Measurements from ENCODE around the gene CCDC136. TPM values are rescaled to one million over a fixed set of nuclear protein-coding genes. Genes with fewer than 3 reads are reported as not detected.
A peak's percentile ranks its signal among the peaks of the same experiment; 100 is the strongest.

CCDC136 gene
- total RNA-seq, 1 donor: 7.2 TPM

GRCh38 chr7:128759242-128759641, 32.5 kb upstream of the CCDC136 start:
- H3K36me3 ChIP-seq (ENCODE audit: insufficient read depth, low read length): peaks cover 93% of the 10 kb centered on the region
- H3K4me2 ChIP-seq (ENCODE audit: insufficient read depth, low read length): no peak overlapping the region
- H3K9me3 ChIP-seq (ENCODE audit: low read depth, low read length): no peaks in the 10 kb centered on the region
- H3K27ac ChIP-seq (ENCODE audit: low read depth, low read length): peak overlapping the region; percentile 50
- H3K79me2 ChIP-seq (ENCODE audit: insufficient read depth, low read length): peaks cover 79% of the 10 kb centered on the region
- DNase-seq (ENCODE audit: insufficient read length, low spot score, missing footprints): no peak
- TF ChIP-seq CTCF (IDR thresholded peaks at IDR 0.05; ENCODE audit: extremely low read depth, low read depth, low read length): no peak
- H3K4me3 ChIP-seq (ENCODE audit: insufficient read depth, low read length): no peak overlapping the region
- no peak overlapping the region for H2AFZ ChIP-seq (ENCODE audit: low read length)
- no peaks in the 10 kb centered on the region for H3K27me3 ChIP-seq (ENCODE audit: insufficient read depth, low read length)
- H4K20me1 ChIP-seq (ENCODE audit: insufficient read depth, low read length): peaks cover 73% of the 10 kb centered on the region
- H3K4me1 ChIP-seq (ENCODE audit: insufficient read depth, low read length): peaks cover 31% of the 10 kb centered on the region

- no peaks in the 10 kb centered on the region for H3K27me3 ChIP-seq (ENCODE audit: insufficient read depth, low read length)
- no peaks in the 10 kb centered on the region for H3K9me3 ChIP-seq (ENCODE audit: low read depth, low read length)
- H3K36me3 ChIP-seq (ENCODE audit: insufficient read depth, low read length): peaks cover 97% of the 10 kb centered on the region
- H3K79me2 ChIP-seq (ENCODE audit: insufficient read depth, low read length): peaks cover 77% of the 10 kb centered on the region
- no peak overlapping the region for H3K27ac ChIP-seq (ENCODE audit: low read depth, low read length)
- H2AFZ ChIP-seq (ENCODE audit: low read length): no peak overlapping the region
- H3K4me1 ChIP-seq (ENCODE audit: insufficient read depth, low read length): no peaks in the 10 kb centered on the region
- H3K4me2 ChIP-seq (ENCODE audit: insufficient read depth, low read length): no peak overlapping the region
- DNase-seq (ENCODE audit: insufficient read length, low spot score, missing footprints): no peak
- no peak for TF ChIP-seq CTCF (IDR thresholded peaks at IDR 0.05; ENCODE audit: extremely low read depth, low read depth, low read length)
- peaks cover 64% of the 10 kb centered on the region for H4K20me1 ChIP-seq (ENCODE audit: insufficient read depth, low read length)
- H3K4me3 ChIP-seq (ENCODE audit: insufficient read depth, low read length): no peak overlapping the region
These were observed 28.2 kb upstream of the CCDC136 start for GRCh38 chr7:128763541-128763940.

GRCh38 chr7:128767475-128768110, 24.2 kb upstream of the CCDC136 start:
- Histone ChIP-seq H3K4me2 (ENCODE audit: insufficient read depth, low read length) (no peak overlapping the region), H3K27ac (ENCODE audit: low read depth, low read length) (no peak overlapping the region), H3K27me3 (ENCODE audit: insufficient read depth, low read length) (no peaks in the 10 kb centered on the region), H3K9me3 (ENCODE audit: low read depth, low read length) (no peaks in the 10 kb centered on the region), H3K79me2 (ENCODE audit: insufficient read depth, low read length) (peaks cover 45% of the 10 kb centered on the region), H3K4me3 (ENCODE audit: insufficient read depth, low read length) (no peak overlapping the region), H3K36me3 (ENCODE audit: insufficient read depth, low read length) (peaks cover 95% of the 10 kb centered on the region), H4K20me1 (ENCODE audit: insufficient read depth, low read length) (peaks cover 66% of the 10 kb centered on the region), H2AFZ (ENCODE audit: low read length) (no peak overlapping the region), H3K4me1 (ENCODE audit: insufficient read depth, low read length) (no peaks in the 10 kb centered on the region)
- DNase-seq (ENCODE audit: insufficient read length, low spot score, missing footprints): no peak
- TF ChIP-seq CTCF (IDR thresholded peaks at IDR 0.05; ENCODE audit: extremely low read depth, low read depth, low read length): no peak

- TF ChIP-seq CTCF (IDR thresholded peaks at IDR 0.05; ENCODE audit: extremely low read depth, low read depth, low read length): no peak
- no peaks in the 10 kb centered on the region for H3K27me3 ChIP-seq (ENCODE audit: insufficient read depth, low read length)
- DNase-seq (ENCODE audit: insufficient read length, low spot score, missing footprints): no peak
- H3K4me1 ChIP-seq (ENCODE audit: insufficient read depth, low read length): no peaks in the 10 kb centered on the region
- H3K27ac ChIP-seq (ENCODE audit: low read depth, low read length): peak overlapping the region; percentile 26
- H3K9me3 ChIP-seq (ENCODE audit: low read depth, low read length): no peaks in the 10 kb centered on the region
- H4K20me1 ChIP-seq (ENCODE audit: insufficient read depth, low read length): peaks cover 59% of the 10 kb centered on the region
- H3K4me3 ChIP-seq (ENCODE audit: insufficient read depth, low read length): no peak overlapping the region
- peaks cover 95% of the 10 kb centered on the region for H3K36me3 ChIP-seq (ENCODE audit: insufficient read depth, low read length)
- peaks cover 23% of the 10 kb centered on the region for H3K79me2 ChIP-seq (ENCODE audit: insufficient read depth, low read length)
- no peak overlapping the region for H2AFZ ChIP-seq (ENCODE audit: low read length)
- no peak overlapping the region for H3K4me2 ChIP-seq (ENCODE audit: insufficient read depth, low read length)
These were observed 21.5 kb upstream of the CCDC136 start for GRCh38 chr7:128770233-128770632.

All from osteoblast (primary cell).